Astrocyte of the spinal cord (primary cell): ENCODE measurements around the gene DYNC2H1.
A peak's percentile ranks its signal among the peaks of the same experiment; 100 is the strongest.

Source experiments
- DNase-seq: peaks from one replicate; pipeline ENCODE4 v3.0.0; 2011; ENCODE audit warnings: low read depth, low spot score
- H3K4me3 ChIP-seq: 2 replicates; pipeline ENCODE4 v1.5.1; 2011; ENCODE audit warnings: low read depth, mild to moderate bottlenecking, low read length, moderate library complexity
- CTCF ChIP-seq: IDR thresholded peaks from 2 replicates; pipeline ENCODE4 v1.5.1; 2012; ENCODE audit warnings: low read depth, mild to moderate bottlenecking, low read length, inconsistent platforms
- in situ Hi-C: cut with HindIII; loops from 2 replicates; pipeline ENCODE4 v1.10.0; 2017; ENCODE audit warnings: low sequenced_read_pairs

Gene DYNC2H1

GRCh38 chr11:103254123-103254522 is 144.9 kb downstream of the DYNC2H1 start:
- DNase-seq = no peak
- H3K4me3 ChIP-seq = no peak overlapping the region
- TF ChIP-seq CTCF = no peak
- in situ Hi-C loops = no loop called here

DNA sequence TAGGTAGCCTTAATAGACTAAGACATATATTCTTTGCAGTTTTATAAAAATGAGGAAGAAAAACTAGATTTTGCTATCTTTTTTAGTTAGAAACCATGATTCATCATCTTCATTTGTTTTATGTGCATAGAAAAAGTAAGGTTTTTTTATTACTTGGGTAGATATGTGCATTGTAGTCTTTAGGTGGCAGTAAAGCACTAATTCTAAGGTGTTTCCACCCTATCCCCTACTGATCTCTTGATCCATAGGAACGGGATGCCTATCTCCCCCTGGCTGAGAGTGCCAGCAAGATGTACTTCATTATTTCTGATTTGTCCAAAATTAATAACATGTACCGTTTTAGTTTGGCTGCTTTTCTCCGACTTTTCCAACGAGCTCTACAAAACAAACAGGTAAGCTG is 148.1 kb downstream of the DYNC2H1 start:
- DNase-seq = peak; percentile 26
- in situ Hi-C loops = no loop called here
- H3K4me3 ChIP-seq = no peak overlapping the region
- peak; percentile 26 for TF ChIP-seq CTCF

DNA sequence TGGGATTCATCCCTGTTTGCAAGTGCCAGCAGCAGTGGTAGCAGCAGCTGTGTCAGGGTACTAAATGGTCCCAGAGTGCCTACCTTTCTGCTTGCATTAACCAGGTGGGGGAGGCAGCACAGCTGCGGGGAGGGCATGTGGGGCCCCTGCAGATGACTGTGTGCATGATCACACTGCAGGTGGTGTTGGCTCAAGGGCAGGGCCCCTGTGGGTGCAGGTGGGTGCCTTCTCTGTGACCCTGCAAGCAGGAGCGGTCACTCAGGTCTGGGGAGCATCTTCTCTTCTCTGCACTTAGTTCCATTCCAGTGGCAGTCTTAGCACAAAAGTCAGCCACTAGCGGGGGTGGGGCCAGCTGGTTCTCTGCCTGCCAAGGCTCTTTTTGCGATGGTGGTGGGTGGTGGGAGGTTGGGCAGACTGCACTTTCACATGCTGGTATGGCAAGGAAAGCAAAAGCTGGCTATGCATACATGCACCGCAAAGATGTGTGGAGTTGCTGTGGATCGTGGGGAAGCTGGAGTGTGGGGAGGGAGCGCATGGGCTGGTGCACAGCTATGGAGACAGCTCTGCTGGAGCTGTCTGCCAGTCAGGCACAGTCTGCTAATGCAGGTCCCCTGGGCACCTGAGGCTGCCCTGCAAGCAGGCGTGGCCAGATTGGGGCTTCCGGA is 157.1 kb downstream of the DYNC2H1 start:
- DNase-seq = no peak
- no peak overlapping the region for H3K4me3 ChIP-seq
- in situ Hi-C loops = no loop called here
- no peak for TF ChIP-seq CTCF

- no peak overlapping the region for H3K4me3 ChIP-seq
- in situ Hi-C loops = no loop called here
- no peak for DNase-seq
- TF ChIP-seq CTCF = no peak
These were observed 163.7 kb downstream of the DYNC2H1 start for GRCh38 chr11:103272876-103273275.

DNA sequence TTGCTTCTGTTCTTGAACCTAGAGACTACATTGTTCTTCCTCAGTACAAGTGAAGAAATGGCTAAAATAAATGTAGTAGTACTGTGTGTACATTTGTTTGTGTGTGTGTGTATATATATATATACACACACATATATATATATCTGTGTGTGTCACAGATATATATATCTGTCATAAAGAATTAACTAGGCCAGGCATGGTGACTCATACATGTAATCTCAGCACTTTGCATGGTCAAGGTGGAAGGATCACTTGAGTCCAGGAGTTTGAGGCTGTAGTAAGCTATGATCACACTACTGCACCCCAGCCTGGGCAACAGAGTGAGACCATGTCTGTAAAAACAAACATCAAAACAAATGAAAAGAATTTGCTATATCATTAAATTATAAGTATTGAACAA is 164.8 kb downstream of the DYNC2H1 start:
- DNase-seq = no peak
- in situ Hi-C loops = no loop called here
- no peak for TF ChIP-seq CTCF
- no peak overlapping the region for H3K4me3 ChIP-seq

DNA sequence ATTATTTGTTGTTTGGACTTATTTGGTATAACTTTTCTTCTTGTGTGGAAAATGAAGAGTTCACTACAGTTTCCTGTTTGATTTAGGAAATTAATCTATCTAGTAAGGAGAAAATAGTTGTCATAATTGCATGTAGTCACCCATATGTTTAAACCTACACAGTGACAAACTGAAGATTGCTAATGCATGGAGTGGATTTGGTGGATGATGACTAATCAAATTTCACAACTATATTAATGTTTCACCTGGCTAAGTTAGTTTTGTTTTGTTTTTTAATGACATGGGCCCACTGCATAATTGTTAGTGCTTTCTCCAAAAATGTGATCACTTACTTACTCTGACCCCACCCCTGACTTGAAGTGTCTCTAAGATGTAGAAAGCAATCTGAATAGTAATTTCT is 170.6 kb downstream of the DYNC2H1 start:
- no peak for DNase-seq
- no peak for TF ChIP-seq CTCF
- no peak overlapping the region for H3K4me3 ChIP-seq
- in situ Hi-C loops = no loop called here

DNA sequence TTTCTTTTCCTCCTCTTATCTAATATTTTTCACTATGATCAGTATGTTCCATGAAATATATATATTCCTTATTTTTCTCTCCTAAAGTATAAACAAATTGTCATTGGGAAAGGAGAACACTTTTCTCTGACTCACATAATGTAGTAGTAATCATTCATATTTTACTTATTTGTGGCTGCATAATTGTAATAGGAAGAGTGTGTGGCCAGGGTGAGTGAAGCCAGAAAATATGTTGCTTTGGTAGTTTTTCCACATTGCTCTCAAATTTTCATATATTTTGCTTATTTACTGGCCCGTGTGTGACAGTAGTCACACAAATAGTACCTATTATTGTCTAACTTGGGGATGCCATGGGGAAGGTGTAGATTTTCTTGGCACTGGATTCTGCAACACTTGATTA is 172.1 kb downstream of the DYNC2H1 start:
- no peak for DNase-seq
- no peak overlapping the region for H3K4me3 ChIP-seq
- no peak for TF ChIP-seq CTCF
- in situ Hi-C loops = no loop called here
